Measurements from ENCODE around the gene KCTD19. TPM values are rescaled to one million over a fixed set of nuclear protein-coding genes. Genes with fewer than 3 reads are reported as not detected.

Gene KCTD19
- total RNA-seq, 4 donors from 2014 or later, result 0.24 to 0.93 TPM; not detected in 2

- TF ChIP-seq CTCF (IDR thresholded peaks at IDR 0.05), result no peak
- no peak for ATAC-seq (ENCODE audit: low FRiP score)
- no peak for DNase-seq (ENCODE audit: low spot score)
Measured at GRCh38 chr16:67326115-67326471, 448 bp downstream of the KCTD19 start.

DNA sequence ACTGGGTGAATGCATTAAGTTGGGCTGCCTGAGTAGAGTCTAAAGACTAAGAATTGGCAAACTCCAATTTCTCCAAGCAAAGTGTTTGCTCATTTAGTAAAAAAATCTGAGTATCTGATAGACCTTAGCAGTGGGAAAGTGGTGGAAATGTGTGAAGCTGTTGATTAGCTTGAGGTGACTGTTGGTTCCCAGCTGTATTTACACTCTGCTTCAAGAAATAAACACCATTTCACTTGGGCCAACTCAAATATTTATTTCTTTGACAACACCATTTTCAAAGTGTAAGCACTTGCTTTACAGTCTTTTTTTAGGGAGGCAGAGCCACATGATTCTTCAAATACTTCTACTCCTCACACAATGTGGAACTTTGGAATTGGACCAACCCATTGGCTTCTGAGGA lies 8.7 kb downstream of the KCTD19 start:
- ATAC-seq (ENCODE audit: low FRiP score) (no peak), DNase-seq (ENCODE audit: low spot score) (no peak)
- no peak for TF ChIP-seq CTCF (IDR thresholded peaks at IDR 0.05)

DNA sequence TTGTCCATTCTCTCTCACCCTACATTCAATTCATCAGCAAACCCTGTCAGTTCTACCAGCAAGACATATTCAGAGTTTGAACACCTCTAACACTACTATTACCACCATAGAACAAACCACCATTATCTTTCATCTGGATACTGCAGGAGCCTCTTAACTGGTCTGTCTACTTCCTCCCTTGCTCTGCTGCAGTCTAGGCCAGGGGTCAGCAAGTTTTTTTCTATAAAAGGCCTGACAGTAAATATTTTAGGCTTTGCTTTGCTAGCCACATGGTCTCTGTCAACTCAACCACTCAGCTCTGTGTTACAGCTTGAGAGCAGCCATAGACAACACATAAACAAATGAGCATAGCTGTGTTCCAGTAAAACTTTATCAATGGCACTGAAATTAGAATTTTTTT lies 13.8 kb downstream of the KCTD19 start:
- no peak for TF ChIP-seq CTCF (IDR thresholded peaks at IDR 0.05)
- ATAC-seq (ENCODE audit: low FRiP score) (no peak), DNase-seq (ENCODE audit: low spot score) (no peak)

DNA sequence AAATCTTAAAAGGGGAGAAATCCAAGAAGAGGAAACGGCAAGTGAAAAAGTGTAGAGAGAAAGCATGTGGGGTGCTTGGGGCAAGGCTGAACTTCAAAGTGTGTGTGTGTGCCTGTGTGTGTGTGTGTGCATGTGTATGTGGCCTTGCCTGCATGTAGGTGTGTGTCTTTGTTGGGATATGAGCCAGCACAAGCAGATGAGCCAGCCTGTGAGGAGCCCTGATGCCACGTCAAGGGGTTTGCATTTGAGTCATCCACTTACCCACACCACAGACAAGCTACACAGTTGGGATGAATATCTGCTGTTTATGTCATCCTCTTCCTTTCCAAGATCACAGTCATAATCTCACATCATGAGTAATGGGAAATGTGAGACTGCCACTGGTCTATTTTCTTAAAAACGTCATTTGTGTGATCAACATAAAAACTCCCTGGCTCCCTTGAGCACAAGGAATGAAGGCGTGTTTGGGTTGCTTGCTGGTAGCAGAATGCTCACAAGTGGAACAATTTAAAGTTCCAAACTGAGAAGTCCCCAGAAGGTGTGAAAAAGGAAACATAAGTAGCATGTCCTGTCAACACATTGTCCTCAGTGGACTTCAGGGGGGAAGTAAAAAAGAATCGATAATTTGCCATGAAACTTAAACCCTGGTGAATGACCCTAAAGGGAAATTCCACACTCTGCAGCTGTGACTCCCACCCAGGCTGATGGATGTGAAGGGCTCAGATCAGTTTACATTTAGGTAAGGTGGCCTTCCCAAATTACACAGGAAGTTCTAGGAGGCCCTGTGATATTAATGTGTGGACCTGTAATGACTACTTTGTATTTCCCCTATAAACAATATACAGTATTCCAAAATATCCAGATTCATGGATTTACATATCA lies 14.7 kb downstream of the KCTD19 start:
- TF ChIP-seq CTCF (IDR thresholded peaks at IDR 0.05), result no peak
- DNase-seq (ENCODE audit: low spot score) (peak; percentile 40), ATAC-seq (ENCODE audit: low FRiP score) (peak; percentile 94)

GRCh38 chr16:67310561-67310960 lies 16.0 kb downstream of the KCTD19 start:
- TF ChIP-seq CTCF (IDR thresholded peaks at IDR 0.05), result no peak
- ATAC-seq (ENCODE audit: low FRiP score) (no peak), DNase-seq (ENCODE audit: low spot score) (no peak)

DNA sequence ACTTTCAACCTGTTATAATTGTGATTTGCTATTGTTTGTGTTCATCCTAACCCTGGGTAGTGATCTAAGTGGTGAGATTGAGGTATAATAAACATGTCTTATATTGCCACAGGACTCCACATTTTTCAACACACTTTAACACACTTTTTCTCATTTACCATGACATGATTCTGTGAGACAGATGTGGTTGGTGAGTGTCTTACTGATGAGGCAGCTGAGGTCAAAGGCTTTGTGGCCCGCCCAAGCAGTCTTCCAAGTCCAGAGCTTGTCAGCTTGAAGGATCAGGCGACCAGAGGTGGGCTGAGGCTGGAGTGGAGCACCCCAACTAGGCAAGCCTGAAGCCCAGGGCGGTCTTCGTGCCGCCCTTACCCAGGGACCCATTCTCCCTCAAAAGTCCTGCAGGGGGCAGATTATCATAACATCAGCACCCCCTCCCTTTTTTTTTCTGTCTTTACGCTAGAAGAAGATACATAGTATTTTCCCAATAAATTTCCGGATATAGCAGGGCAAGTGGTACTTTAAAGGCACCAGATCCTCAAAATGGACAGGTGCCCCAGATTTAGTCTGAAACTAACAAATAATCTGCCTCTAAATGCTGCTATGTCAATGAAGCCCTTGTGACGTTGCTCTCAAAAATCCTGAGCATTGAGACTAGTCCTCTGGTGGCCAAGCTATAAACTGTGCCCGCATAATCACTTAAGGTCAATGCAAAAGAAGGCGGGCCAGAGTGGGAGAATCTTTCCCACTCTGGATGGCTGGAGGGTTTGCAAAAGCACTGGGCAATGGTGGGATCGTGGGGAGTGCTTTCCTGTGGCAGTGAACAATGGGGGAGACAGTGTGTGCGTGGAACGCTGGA lies 21.1 kb downstream of the KCTD19 start:
- no peak for TF ChIP-seq CTCF (IDR thresholded peaks at IDR 0.05)

More for the DNA sequence above, 21.1 kb downstream of the KCTD19 start:
- ATAC-seq (ENCODE audit: low FRiP score), result no peak
- no peak for DNase-seq (ENCODE audit: low spot score)

Measured in omental fat pad (tissue), 4 donors.